IPS-NIHi11 (cell line): ENCODE data around the gene TAF3.

Source experiments
- DNase-seq: peaks from one replicate; pipeline ENCODE4 v3.0.0; 2012; ENCODE audit warnings: mixed read lengths, low spot score

The TAF3 gene

DNA sequence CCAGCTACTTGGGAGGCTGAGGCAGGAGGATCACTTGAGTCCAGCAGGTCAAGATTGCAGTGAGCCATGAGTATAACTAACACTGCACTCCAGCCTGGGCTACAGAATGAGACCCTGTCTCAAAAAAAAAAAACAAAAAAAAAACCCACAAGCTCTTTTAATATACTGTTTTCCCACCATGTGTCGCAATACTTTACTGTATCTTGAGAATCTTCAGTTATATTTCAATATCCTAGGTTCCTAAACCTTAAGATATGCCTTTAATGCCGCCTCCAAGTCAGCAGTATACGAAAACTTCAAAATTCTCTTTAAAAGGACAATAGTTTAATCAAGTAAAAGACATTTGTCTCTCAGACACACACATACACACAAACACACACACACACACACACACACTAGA lies 62.8 kb downstream of the TAF3 start:
- DNase-seq: no peak

GRCh38 chr10:7886056-7886455 lies 67.8 kb downstream of the TAF3 start:
- DNase-seq: no peak

GRCh38 chr10:7887174-7887816 lies 69.0 kb downstream of the TAF3 start:
- DNase-seq: no peak

DNA sequence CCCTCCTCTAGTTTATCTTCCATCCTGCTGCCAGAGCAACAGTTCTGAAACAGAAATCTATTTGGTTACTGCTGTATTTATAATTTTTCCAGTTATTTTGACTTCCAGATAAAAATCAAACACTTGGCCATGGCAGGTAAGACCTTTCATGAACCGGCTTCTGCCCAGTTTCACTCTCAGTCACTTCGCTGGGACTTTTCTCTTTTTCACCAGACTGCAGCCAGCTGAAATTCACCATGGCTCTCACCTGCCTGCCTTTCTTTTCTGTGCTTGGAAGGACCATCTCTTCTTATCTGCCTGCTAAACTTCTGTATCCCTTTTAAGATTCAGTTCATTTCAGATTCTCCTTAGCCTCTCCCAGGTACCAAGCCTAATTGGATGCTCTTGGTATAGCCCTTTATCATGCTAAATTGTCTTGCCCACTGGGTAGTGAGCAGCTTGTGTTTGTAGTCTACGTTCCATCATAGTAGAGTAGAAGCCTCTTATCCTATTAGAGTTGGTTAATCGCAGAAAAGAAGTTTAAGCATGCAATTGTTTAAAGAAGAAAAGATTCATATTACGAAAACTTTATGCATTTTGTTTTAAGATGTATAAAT lies 71.7 kb downstream of the TAF3 start:
- no peak for DNase-seq

- DNase-seq: no peak
Measured at GRCh38 chr10:7890781-7891180, 72.5 kb downstream of the TAF3 start.

GRCh38 chr10:7891634-7892033 lies 73.3 kb downstream of the TAF3 start:
- DNase-seq: no peak

- no peak for DNase-seq
Measured at GRCh38 chr10:7892146-7892545, 73.8 kb downstream of the TAF3 start.

DNA sequence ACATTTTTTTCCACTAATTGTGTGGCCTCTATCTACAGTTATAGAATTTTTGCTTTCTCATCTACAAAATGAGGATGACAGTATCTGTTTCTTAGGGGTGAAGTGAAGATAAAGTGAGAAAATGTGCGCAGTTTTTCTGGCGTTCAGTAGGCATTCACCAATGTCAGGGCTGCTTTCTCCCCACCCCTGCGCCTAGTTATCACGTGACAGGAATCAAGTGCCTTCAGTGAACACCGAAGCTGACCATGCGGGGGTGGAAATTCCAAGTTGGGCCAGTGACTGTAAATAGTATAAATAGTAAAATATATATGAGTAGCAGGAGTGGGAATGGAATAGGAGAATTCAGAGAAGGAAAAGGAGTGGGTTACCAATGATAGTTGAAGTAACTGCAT lies 77.4 kb downstream of the TAF3 start:
- DNase-seq: no peak

- DNase-seq: no peak
Measured at GRCh38 chr10:7896297-7896696, 78.0 kb downstream of the TAF3 start.

GRCh38 chr10:7901256-7901655 lies 83.0 kb downstream of the TAF3 start:
- no peak for DNase-seq

GRCh38 chr10:7902413-7902812 lies 84.1 kb downstream of the TAF3 start:
- no peak for DNase-seq

- no peak for DNase-seq
Measured at GRCh38 chr10:7903851-7904250, 85.5 kb downstream of the TAF3 start.

- DNase-seq: no peak
Measured at GRCh38 chr10:7906128-7906527, 87.8 kb downstream of the TAF3 start.

- DNase-seq: no peak
Measured at GRCh38 chr10:7908541-7909210, 90.4 kb downstream of the TAF3 start.

DNA sequence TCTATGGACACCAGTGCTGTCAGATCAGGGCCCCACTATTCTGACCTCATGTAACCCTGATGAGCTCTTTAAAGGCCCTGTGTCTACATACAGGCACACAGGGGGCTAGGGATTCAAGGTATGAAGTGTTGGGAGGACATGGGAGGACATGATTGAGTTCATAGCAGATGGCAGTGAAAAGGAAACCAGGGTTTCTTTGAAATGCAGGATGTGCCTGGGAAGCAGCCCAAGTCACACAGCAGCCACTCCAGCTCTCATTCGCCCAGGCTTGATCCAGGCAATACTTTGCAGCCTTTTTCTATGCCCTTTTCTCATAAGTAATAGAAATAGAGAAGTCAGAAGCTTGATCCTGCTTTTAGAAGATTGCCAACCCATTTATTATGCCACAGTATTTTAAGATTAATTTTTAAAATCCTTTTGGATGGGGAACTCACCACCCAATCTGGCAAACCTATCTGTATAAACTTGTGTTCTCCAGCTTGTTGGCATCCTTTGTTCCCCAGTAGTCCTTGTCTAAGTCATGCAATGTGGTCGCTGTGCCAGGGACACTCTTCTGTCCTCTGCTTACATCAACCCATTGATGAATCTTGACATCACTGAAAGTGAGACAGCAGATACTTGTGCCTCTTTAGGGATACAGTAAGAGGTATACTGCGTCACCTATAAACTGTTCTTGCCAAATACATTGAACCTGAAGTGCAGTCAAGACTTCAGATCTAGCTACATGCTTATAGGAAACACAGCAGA lies 95.0 kb downstream of the TAF3 start:
- no peak for DNase-seq

- no peak for DNase-seq
Measured at GRCh38 chr10:7915923-7916536, 97.7 kb downstream of the TAF3 start.

GRCh38 chr10:7917736-7918135 lies 99.4 kb downstream of the TAF3 start:
- DNase-seq: no peak

- DNase-seq: no peak
Measured at GRCh38 chr10:7922707-7923106, 104.4 kb downstream of the TAF3 start.

- no peak for DNase-seq
Measured at GRCh38 chr10:7928536-7928935, 110.2 kb downstream of the TAF3 start.

GRCh38 chr10:7932301-7933036 lies 114.2 kb downstream of the TAF3 start:
- DNase-seq: no peak

DNA sequence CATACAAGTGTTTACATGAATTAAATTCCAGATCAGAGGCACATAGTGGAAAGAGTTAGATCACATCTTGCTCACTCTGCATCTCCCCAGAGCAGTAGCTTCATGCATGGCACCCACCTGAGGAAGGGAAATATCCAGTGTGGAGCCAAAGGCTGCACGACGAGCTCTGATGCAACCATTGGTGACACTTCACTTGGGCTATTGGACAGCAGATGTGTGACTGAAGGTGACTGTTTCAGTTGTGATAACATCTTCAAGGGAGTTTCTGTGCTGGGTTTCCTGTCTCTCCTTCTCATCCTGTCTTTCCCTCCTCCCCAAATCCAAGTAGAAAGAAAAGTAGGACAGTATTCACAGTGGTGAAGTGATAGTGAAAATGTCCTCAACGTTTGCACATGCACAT lies 115.0 kb downstream of the TAF3 start:
- DNase-seq: no peak

DNA sequence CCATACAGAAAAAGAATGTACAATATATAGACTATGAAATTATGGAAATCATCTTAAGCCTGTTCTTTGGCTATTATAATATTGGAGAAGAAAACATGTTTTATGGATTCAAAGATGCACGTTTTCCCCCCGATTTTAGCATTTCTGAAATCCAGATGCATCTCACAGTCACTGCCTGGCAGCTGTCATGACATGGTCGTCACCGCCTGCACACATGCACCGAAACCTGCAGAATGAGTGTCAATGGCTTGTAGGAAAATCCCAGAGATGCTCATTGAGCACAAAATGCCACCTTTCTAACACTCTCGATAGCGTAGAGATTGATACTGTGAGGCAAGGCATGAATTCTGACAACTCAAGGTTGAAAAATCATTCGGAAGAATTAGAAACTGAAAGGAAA lies 115.5 kb downstream of the TAF3 start:
- no peak for DNase-seq
